ENCODE results near the gene EFHC1. TPM values are rescaled to one million over a fixed set of nuclear protein-coding genes. Genes with fewer than 3 reads are reported as not detected.
"Not testable (repeated sequence)": the region's sequence is repeated elsewhere in the genome, so short reads cannot be mapped to it uniquely, and the experiment has no call there.

The EFHC1 gene
- total RNA-seq, 1 donor from 2014 or later: 33.8 TPM

GRCh38 chr6:52385074-52385473 lies 35.1 kb upstream of the EFHC1 start:
- TF ChIP-seq CTCF (IDR thresholded peaks at IDR 0.05): no peak
- no peaks in the 10 kb centered on the region for H3K27me3 Mint-ChIP-seq (ENCODE audit: unreplicated experiment)
- no peak overlapping the region for H3K27ac Mint-ChIP-seq (ENCODE audit: unreplicated experiment)
- no peak for DNase-seq (ENCODE audit: extremely low spot score, unreplicated experiment)
- peaks cover 10% of the 10 kb centered on the region for H3K36me3 Mint-ChIP-seq (ENCODE audit: unreplicated experiment)
- no peak overlapping the region for H3K4me3 Mint-ChIP-seq (ENCODE audit: unreplicated experiment)
- peaks cover 5% of the 10 kb centered on the region for H3K4me1 Mint-ChIP-seq (ENCODE audit: unreplicated experiment)
- H3K9me3 Mint-ChIP-seq (ENCODE audit: unreplicated experiment): peaks cover 3% of the 10 kb centered on the region

GRCh38 chr6:52388119-52388518 lies 32.0 kb upstream of the EFHC1 start:
- H3K36me3 Mint-ChIP-seq (ENCODE audit: unreplicated experiment); H3K27ac Mint-ChIP-seq (ENCODE audit: unreplicated experiment); H3K9me3 Mint-ChIP-seq (ENCODE audit: unreplicated experiment); H3K27me3 Mint-ChIP-seq (ENCODE audit: unreplicated experiment); H3K4me3 Mint-ChIP-seq (ENCODE audit: unreplicated experiment); DNase-seq (ENCODE audit: extremely low spot score, unreplicated experiment): not testable (repeated sequence)
- peaks cover 15% of the 10 kb centered on the region for H3K4me1 Mint-ChIP-seq (ENCODE audit: unreplicated experiment)

GRCh38 chr6:52388790-52389189 lies 31.4 kb upstream of the EFHC1 start:
- peaks cover 3% of the 10 kb centered on the region for H3K36me3 Mint-ChIP-seq (ENCODE audit: unreplicated experiment)
- H3K4me3 Mint-ChIP-seq (ENCODE audit: unreplicated experiment): no peak overlapping the region
- H3K27me3 Mint-ChIP-seq (ENCODE audit: unreplicated experiment): no peaks in the 10 kb centered on the region
- peaks cover 15% of the 10 kb centered on the region for H3K4me1 Mint-ChIP-seq (ENCODE audit: unreplicated experiment)
- H3K9me3 Mint-ChIP-seq (ENCODE audit: unreplicated experiment): peaks cover 3% of the 10 kb centered on the region
- DNase-seq (ENCODE audit: extremely low spot score, unreplicated experiment): no peak
- H3K27ac Mint-ChIP-seq (ENCODE audit: unreplicated experiment): no peak overlapping the region
- no peak for TF ChIP-seq CTCF (IDR thresholded peaks at IDR 0.05)

GRCh38 chr6:52389264-52389625 lies 30.9 kb upstream of the EFHC1 start:
- H3K27me3 Mint-ChIP-seq (ENCODE audit: unreplicated experiment): no peaks in the 10 kb centered on the region
- H3K9me3 Mint-ChIP-seq (ENCODE audit: unreplicated experiment): peaks cover 3% of the 10 kb centered on the region
- DNase-seq (ENCODE audit: extremely low spot score, unreplicated experiment): no peak
- H3K27ac Mint-ChIP-seq (ENCODE audit: unreplicated experiment): no peak overlapping the region
- H3K36me3 Mint-ChIP-seq (ENCODE audit: unreplicated experiment): peaks cover 3% of the 10 kb centered on the region
- peaks cover 15% of the 10 kb centered on the region for H3K4me1 Mint-ChIP-seq (ENCODE audit: unreplicated experiment)
- TF ChIP-seq CTCF (IDR thresholded peaks at IDR 0.05): no peak
- H3K4me3 Mint-ChIP-seq (ENCODE audit: unreplicated experiment): no peak overlapping the region

GRCh38 chr6:52389626-52390360 lies 30.3 kb upstream of the EFHC1 start:
- Mint-ChIP-seq H3K27me3 (ENCODE audit: unreplicated experiment) (no peaks in the 10 kb centered on the region), H3K4me3 (ENCODE audit: unreplicated experiment) (no peak overlapping the region), H3K27ac (ENCODE audit: unreplicated experiment) (no peak overlapping the region), H3K36me3 (ENCODE audit: unreplicated experiment) (peaks cover 3% of the 10 kb centered on the region), H3K9me3 (ENCODE audit: unreplicated experiment) (peaks cover 3% of the 10 kb centered on the region), H3K4me1 (ENCODE audit: unreplicated experiment) (peaks cover 15% of the 10 kb centered on the region)
- no peak for TF ChIP-seq CTCF (IDR thresholded peaks at IDR 0.05)
- no peak for DNase-seq (ENCODE audit: extremely low spot score, unreplicated experiment)

Data from osteocyte (in vitro differentiated cells).